Measurements from ENCODE around the gene LMNTD2.
"Not testable (repeated sequence)": the region's sequence is repeated elsewhere in the genome, so short reads cannot be mapped to it uniquely, and the experiment has no call there.

The LMNTD2 gene

GRCh38 chr11:574632-575312 is 14.2 kb upstream of the LMNTD2 start:
- no peak overlapping the region for H3K9ac ChIP-seq (ENCODE audit: low read length)
- no peaks in the 10 kb centered on the region for H3K27me3 ChIP-seq (ENCODE audit: low read length)
- H3K79me2 ChIP-seq (ENCODE audit: insufficient read depth, low read length), result peaks cover 31% of the 10 kb centered on the region
- H3K9me3 ChIP-seq (ENCODE audit: insufficient read depth, low read length), result no peaks in the 10 kb centered on the region
- H3K4me3 ChIP-seq (ENCODE audit: insufficient read depth, low read length, poor library complexity, severe bottlenecking), result no peak overlapping the region
- no peak overlapping the region for H3K4me2 ChIP-seq (ENCODE audit: low read depth, low read length, poor library complexity, severe bottlenecking)
- TF ChIP-seq CTCF (IDR thresholded peaks at IDR 0.05; ENCODE audit: insufficient read depth, low read length, poor library complexity, severe bottlenecking), result no peak
- H3K27ac ChIP-seq (ENCODE audit: low read depth, low read length), result no peak overlapping the region
- H3F3A ChIP-seq (ENCODE audit: insufficient read depth), result 0 out of 2 replicates have a peak, but pooled peaks cover 3% of the 10 kb centered on the region
- H3K36me3 ChIP-seq (ENCODE audit: low read length), result no peaks in the 10 kb centered on the region
- peaks cover 21% of the 10 kb centered on the region; the same call in 1 of the 2 replicates for H4K20me1 ChIP-seq (ENCODE audit: low read depth, low read length)
- H3K9me2 ChIP-seq (replicated peaks; ENCODE audit: insufficient read depth, low read length), result no peaks in the 10 kb centered on the region
- H2AFZ ChIP-seq (ENCODE audit: low read depth, low read length, severe bottlenecking), result no peak overlapping the region

- H2AFZ ChIP-seq (ENCODE audit: low read depth, low read length, severe bottlenecking); H3K27me3 ChIP-seq (ENCODE audit: low read length); H3K9me2 ChIP-seq (replicated peaks; ENCODE audit: insufficient read depth, low read length); H3K9ac ChIP-seq (ENCODE audit: low read length); H3K4me2 ChIP-seq (ENCODE audit: low read depth, low read length, poor library complexity, severe bottlenecking); H3F3A ChIP-seq (ENCODE audit: insufficient read depth); H3K27ac ChIP-seq (ENCODE audit: low read depth, low read length); H3K36me3 ChIP-seq (ENCODE audit: low read length); H3K4me3 ChIP-seq (ENCODE audit: insufficient read depth, low read length, poor library complexity, severe bottlenecking); H3K9me3 ChIP-seq (ENCODE audit: insufficient read depth, low read length): not testable (repeated sequence)
- Histone ChIP-seq H3K79me2 (ENCODE audit: insufficient read depth, low read length) (peaks cover 24% of the 10 kb centered on the region), H4K20me1 (ENCODE audit: low read depth, low read length) (peaks cover 15% of the 10 kb centered on the region; the same call in 1 of the 2 replicates)
Observed at GRCh38 chr11:574031-574570, 13.6 kb upstream of the LMNTD2 start.

GRCh38 chr11:573146-573759 is 12.7 kb upstream of the LMNTD2 start:
- Histone ChIP-seq H3F3A (ENCODE audit: insufficient read depth) (0 out of 2 replicates have a peak, but pooled peaks cover 3% of the 10 kb centered on the region), H4K20me1 (ENCODE audit: low read depth, low read length) (peaks cover 12% of the 10 kb centered on the region; the same call in 1 of the 2 replicates), H2AFZ (ENCODE audit: low read depth, low read length, severe bottlenecking) (no peak overlapping the region), H3K4me2 (ENCODE audit: low read depth, low read length, poor library complexity, severe bottlenecking) (no peak overlapping the region), H3K27me3 (ENCODE audit: low read length) (no peaks in the 10 kb centered on the region), H3K36me3 (ENCODE audit: low read length) (no peaks in the 10 kb centered on the region), H3K27ac (ENCODE audit: low read depth, low read length) (no peak overlapping the region), H3K9ac (ENCODE audit: low read length) (no peak overlapping the region), H3K9me3 (ENCODE audit: insufficient read depth, low read length) (no peaks in the 10 kb centered on the region), H3K4me3 (ENCODE audit: insufficient read depth, low read length, poor library complexity, severe bottlenecking) (no peak overlapping the region), H3K9me2 (replicated peaks; ENCODE audit: insufficient read depth, low read length) (no peaks in the 10 kb centered on the region), H3K79me2 (ENCODE audit: insufficient read depth, low read length) (peaks cover 16% of the 10 kb centered on the region)
- TF ChIP-seq CTCF (IDR thresholded peaks at IDR 0.05; ENCODE audit: insufficient read depth, low read length, poor library complexity, severe bottlenecking) (no peak), EZH2phosphoT487 (conservative IDR thresholded peaks at IDR 0.05; ENCODE audit: low read length) (no peak)

GRCh38 chr11:571802-572185 is 11.3 kb upstream of the LMNTD2 start:
- Histone ChIP-seq H3K36me3 (ENCODE audit: low read length) (no peaks in the 10 kb centered on the region), H3K9me2 (replicated peaks; ENCODE audit: insufficient read depth, low read length) (no peaks in the 10 kb centered on the region), H3K79me2 (ENCODE audit: insufficient read depth, low read length) (peaks cover 1% of the 10 kb centered on the region), H3K27me3 (ENCODE audit: low read length) (no peaks in the 10 kb centered on the region), H3K9me3 (ENCODE audit: insufficient read depth, low read length) (no peaks in the 10 kb centered on the region), H2AFZ (ENCODE audit: low read depth, low read length, severe bottlenecking) (no peak overlapping the region), H3K4me2 (ENCODE audit: low read depth, low read length, poor library complexity, severe bottlenecking) (no peak overlapping the region), H3K9ac (ENCODE audit: low read length) (no peak overlapping the region), H3K27ac (ENCODE audit: low read depth, low read length) (no peak overlapping the region), H3F3A (ENCODE audit: insufficient read depth) (peaks cover 3% of the 10 kb centered on the region; the same call in 1 of the 2 replicates), H3K4me3 (ENCODE audit: insufficient read depth, low read length, poor library complexity, severe bottlenecking) (no peak overlapping the region), H4K20me1 (ENCODE audit: low read depth, low read length) (no peaks in the 10 kb centered on the region)
- no peak for TF ChIP-seq EZH2phosphoT487 (conservative IDR thresholded peaks at IDR 0.05; ENCODE audit: low read length)
- no peak for TF ChIP-seq CTCF (IDR thresholded peaks at IDR 0.05; ENCODE audit: insufficient read depth, low read length, poor library complexity, severe bottlenecking)
